ENCODE data around the gene SLC25A51. TPM values are rescaled to one million over a fixed set of nuclear protein-coding genes. Genes with fewer than 3 reads are reported as not detected.

The SLC25A51 gene, protein sequence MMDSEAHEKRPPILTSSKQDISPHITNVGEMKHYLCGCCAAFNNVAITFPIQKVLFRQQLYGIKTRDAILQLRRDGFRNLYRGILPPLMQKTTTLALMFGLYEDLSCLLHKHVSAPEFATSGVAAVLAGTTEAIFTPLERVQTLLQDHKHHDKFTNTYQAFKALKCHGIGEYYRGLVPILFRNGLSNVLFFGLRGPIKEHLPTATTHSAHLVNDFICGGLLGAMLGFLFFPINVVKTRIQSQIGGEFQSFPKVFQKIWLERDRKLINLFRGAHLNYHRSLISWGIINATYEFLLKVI
- 10 to 100 TPM; 22.5 to 43.7 (median 30.8) TPM for total RNA-seq

DNA sequence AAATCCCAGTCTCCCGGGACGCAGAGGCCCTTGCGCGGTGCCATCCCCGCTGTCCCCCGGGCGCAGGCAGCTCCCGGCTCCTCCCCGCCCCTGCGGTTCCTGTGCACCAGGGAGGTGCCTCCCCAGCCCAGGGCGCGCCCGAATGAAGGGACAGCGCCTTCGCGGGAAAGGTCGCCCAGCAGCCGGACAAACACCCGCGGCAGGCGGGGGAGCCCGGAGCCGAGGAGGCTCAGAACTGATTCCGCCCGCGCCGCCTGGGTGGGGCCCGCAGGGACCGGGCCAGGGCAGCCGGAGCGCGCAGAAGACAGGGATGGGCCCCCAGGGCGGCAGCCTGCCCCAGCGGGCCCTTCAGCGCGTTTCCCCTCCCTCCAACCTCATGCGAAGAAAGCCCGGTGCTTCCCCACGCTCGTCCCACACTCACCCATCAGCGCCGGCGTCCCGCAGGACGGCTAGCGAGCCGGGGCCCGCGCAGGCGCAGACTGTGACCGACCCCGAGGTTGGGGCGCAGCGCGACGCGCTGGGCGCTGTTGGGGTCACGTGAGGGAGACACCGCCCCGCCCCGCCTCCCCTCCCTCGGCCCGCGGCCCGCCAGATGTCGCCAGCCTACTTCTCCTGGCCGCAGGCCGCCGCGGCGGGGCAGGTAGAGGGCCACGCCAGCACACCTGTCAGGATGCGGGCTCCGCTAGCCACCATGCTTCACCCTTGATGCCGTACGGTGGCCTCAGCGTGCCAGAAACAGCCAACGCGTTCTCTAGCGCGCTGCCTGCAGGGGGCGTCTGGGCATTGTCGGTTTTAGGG is at the start of gene SLC25A51:
Gene SLC25A51 (minus strand): TSS at position 481 of the 798 bp plus-strand sequence. CDS start 15,577 bp downstream, outside the sequence.
- peak within 1 kb of the TSS; percentile 85 to 96 (median 92) for H3K4me3 ChIP-seq
- no peaks in the 10 kb centered on the region for H3K36me3 ChIP-seq
- H3K4me1 ChIP-seq: peaks cover 0 to 8% of the 10 kb centered on the region in 2 donors
- peak within 1 kb of the TSS; percentile 84 to 85 for H3K27ac ChIP-seq
- no peaks in the 10 kb centered on the region for H3K27me3 ChIP-seq
- intact Hi-C loops (cut with DNase I; ENCODE audit: low total_unique reads): no loop called here
- peak; percentile 92 to 95 for DNase-seq (ENCODE audit: low spot score in 2 of 2)
- H3K9me3 ChIP-seq: no peaks in the 10 kb centered on the region
- TF ChIP-seq POLR2A (IDR thresholded peaks at IDR 0.05): no peak
- TF ChIP-seq POLR2AphosphoS5 (IDR thresholded peaks at IDR 0.05): peak; percentile 83 to 94 (median 88)
- TF ChIP-seq, protein P1, sequence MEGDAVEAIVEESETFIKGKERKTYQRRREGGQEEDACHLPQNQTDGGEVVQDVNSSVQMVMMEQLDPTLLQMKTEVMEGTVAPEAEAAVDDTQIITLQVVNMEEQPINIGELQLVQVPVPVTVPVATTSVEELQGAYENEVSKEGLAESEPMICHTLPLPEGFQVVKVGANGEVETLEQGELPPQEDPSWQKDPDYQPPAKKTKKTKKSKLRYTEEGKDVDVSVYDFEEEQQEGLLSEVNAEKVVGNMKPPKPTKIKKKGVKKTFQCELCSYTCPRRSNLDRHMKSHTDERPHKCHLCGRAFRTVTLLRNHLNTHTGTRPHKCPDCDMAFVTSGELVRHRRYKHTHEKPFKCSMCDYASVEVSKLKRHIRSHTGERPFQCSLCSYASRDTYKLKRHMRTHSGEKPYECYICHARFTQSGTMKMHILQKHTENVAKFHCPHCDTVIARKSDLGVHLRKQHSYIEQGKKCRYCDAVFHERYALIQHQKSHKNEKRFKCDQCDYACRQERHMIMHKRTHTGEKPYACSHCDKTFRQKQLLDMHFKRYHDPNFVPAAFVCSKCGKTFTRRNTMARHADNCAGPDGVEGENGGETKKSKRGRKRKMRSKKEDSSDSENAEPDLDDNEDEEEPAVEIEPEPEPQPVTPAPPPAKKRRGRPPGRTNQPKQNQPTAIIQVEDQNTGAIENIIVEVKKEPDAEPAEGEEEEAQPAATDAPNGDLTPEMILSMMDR (IDR thresholded peaks at IDR 0.05): peak; percentile 91 to 98 (median 96)

DNA sequence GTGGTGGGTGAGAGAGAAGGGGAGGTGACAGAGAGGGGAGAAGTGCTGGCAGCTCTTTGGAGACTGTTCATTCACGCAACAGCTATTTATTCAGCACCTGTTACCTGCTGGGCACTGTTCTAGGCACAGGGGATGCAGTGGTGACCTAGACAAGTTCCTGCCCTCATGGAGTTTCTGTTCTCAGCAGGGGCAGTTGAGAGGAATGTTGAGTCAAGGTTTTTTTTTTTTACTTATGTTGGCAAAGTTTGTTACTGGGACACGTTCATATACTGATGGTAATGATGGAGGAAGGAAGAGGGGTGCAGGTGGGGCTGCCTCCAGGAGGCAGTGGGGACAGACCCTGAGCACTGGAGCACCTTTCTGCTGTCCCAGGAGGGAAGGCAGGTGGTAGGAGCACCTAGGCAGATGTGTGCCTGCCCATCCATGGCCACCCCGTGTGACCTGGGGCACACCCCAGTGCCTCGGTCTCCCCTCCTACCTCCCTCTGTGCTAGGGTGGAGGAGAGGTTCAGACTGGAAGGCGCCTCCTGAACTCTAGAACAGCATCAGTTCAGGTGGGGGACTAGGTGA is 49.4 kb upstream of the SLC25A51 start:
- intact Hi-C loops (cut with DNase I; ENCODE audit: low total_unique reads): no loop called here
- no peaks in the 10 kb centered on the region for H3K27me3 ChIP-seq
- H3K4me1 ChIP-seq: no peaks in the 10 kb centered on the region
- H3K27ac ChIP-seq: peak overlapping the region; percentile 60 to 74
- H3K4me3 ChIP-seq: no peak overlapping the region
- no peaks in the 10 kb centered on the region for H3K36me3 ChIP-seq
- no peaks in the 10 kb centered on the region for H3K9me3 ChIP-seq
- DNase-seq (ENCODE audit: low spot score in 2 of 2): no peak
- TF ChIP-seq POLR2AphosphoS5 (IDR thresholded peaks at IDR 0.05): no peak
- TF ChIP-seq POLR2A (IDR thresholded peaks at IDR 0.05): no peak
- TF ChIP-seq, protein P1 (IDR thresholded peaks at IDR 0.05): no peak

DNA sequence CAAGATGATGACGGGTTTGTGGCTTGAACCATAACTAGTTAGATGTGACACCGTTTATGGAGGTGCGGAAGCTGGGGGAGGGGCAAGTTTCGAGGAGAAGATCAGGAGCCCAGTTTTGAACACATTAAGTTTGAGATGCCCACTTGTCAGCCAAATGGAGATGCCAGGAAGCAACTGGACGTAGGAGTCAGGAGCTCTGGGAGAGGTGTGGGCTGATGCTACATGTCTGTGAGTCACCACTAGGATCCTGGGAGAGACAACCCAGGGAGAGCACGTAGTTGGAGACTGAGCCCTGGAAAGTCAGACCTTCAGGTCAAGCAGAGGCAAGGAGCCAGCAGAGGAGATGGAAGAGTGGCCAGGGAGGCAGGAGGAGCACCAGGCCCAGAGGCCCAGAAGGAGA is 48.8 kb upstream of the SLC25A51 start:
- Histone ChIP-seq H3K4me3 (no peak overlapping the region), H3K27me3 (no peaks in the 10 kb centered on the region), H3K9me3 (no peaks in the 10 kb centered on the region), H3K27ac (peak overlapping the region; percentile 8 to 60), H3K36me3 (no peaks in the 10 kb centered on the region), H3K4me1 (no peaks in the 10 kb centered on the region)
- intact Hi-C loops (cut with DNase I; ENCODE audit: low total_unique reads): no loop called here
- TF ChIP-seq POLR2AphosphoS5 (IDR thresholded peaks at IDR 0.05) (no peak), POLR2A (IDR thresholded peaks at IDR 0.05) (no peak)
- TF ChIP-seq, protein P1 (IDR thresholded peaks at IDR 0.05): no peak
- DNase-seq (ENCODE audit: low spot score in 2 of 2): no peak

DNA sequence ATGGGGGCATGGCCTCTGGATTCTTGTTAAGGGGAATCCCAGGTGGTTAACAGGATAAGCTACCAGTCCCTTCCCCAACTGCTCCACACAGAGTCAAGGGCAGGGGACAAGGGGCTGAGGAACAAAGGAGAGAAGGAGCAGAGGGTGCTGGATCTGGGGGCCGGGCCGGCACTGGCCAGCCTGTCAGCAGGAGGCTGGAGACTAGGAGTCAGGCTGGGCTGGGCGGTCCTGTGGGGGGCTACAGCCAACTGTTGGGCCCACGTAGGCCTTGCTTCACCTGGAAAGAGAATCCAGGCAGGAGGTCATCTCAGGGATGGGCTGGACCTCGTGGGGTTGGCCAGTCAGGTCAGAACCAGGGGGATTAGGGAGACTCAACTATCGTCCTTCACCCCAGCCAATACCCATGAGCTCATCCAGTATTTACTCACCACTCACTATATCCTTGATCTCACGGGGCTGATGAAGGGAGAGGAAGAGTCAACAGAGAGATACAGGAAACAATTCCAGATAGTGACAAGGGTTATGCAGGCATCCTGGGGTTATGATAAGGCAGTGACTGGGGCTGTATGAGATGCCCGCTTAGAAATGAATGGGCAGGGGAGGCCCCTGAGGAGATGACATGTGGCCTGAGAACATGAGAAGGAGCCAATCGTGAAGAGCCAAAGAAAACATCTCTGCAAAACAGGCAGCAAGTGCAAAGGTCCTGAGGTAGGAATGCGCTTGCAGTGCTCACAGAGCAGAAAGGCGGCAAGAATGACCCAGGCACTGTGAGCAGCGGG is 47.9 kb upstream of the SLC25A51 start:
- H3K4me1 ChIP-seq: no peaks in the 10 kb centered on the region
- peak overlapping the region; percentile 13 to 53 for H3K27ac ChIP-seq
- intact Hi-C loops (cut with DNase I; ENCODE audit: low total_unique reads): no loop called here
- H3K27me3 ChIP-seq: no peaks in the 10 kb centered on the region
- TF ChIP-seq POLR2AphosphoS5 (IDR thresholded peaks at IDR 0.05) (no peak), POLR2A (IDR thresholded peaks at IDR 0.05) (no peak)
- TF ChIP-seq, protein P1 (IDR thresholded peaks at IDR 0.05): no peak
- no peak for DNase-seq (ENCODE audit: low spot score in 2 of 2)
- no peaks in the 10 kb centered on the region for H3K9me3 ChIP-seq
- no peak overlapping the region for H3K4me3 ChIP-seq
- H3K36me3 ChIP-seq: no peaks in the 10 kb centered on the region

Measured in breast epithelium (tissue), 4 donors.